M059J (cell line): ENCODE data around the gene MYCL. TPM values are rescaled to one million over a fixed set of nuclear protein-coding genes. Genes with fewer than 3 reads are reported as not detected.

Experiments
- DNase-seq: peaks from one replicate; pipeline ENCODE4 v3.0.0-alpha.2; 2012; ENCODE audit warnings: low read depth
- total RNA-seq: library from RNA; depleted of rRNA; stranded (reverse); fragments of >200 nt; shearing (Covaris generic); gene quantifications from 2 replicates; pipeline ENCODE4 v1.2.3, GENCODE V29; 2014; rRNA removed

Gene MYCL
- total RNA-seq, 1 experiment from 2014 or later = 0.57 TPM

DNA sequence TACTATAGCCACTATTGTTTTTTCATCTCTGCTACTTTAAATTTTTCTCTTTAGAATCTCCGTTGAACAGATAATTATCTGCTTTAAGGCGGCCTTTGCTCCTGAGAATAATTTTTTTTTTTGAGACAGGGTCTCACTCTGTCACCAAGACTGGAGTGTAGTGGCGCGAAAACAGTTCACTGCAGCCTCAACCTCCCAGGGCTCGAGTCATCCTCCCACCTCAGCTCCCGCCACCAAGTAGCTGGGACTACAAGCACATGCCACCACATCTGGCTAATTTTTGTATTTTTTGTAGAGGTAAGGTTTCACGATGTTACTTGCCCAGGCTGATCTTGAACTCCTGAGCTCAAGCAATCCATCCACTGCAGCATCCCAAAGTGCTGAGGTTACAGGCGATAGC lies 47.0 kb downstream of the MYCL start:
- no peak for DNase-seq

DNA sequence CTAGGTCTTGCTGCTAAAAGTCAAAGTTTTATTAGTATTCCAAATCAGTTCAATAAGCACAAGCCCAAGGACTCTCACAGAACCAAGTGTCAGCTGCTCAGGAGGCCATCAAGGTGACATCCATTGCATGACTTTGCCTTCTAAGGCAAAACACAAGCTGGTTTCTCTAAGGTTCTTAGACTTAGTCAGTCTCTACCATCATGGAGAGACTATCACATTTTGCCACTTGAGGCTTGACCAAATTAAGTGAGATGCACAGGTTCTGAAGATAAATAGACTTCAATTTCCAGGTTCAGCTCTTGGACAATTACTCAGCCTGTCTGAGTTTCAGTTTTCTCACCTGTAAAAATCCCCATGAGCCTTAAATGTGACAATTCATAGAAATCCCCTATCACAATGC lies 47.4 kb downstream of the MYCL start:
- DNase-seq = no peak

DNA sequence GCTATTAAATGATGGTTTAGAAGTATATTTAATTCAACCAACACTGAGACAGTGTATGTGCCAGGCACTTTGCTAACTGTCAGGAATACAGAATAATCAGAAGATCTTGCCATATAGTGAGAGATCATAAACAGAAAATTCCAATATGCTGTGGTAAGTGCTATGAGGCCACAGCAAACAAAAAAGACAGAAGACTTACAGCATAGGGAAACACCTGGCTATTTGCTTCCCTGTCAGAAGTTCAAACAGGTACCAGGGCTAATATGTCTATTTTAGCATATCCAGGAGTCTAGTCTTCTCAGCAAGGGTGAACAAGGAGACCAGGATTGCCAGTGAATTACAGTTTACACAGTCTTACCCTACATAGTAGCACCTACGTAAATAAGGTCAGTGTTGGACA lies 48.8 kb downstream of the MYCL start:
- no peak for DNase-seq

DNA sequence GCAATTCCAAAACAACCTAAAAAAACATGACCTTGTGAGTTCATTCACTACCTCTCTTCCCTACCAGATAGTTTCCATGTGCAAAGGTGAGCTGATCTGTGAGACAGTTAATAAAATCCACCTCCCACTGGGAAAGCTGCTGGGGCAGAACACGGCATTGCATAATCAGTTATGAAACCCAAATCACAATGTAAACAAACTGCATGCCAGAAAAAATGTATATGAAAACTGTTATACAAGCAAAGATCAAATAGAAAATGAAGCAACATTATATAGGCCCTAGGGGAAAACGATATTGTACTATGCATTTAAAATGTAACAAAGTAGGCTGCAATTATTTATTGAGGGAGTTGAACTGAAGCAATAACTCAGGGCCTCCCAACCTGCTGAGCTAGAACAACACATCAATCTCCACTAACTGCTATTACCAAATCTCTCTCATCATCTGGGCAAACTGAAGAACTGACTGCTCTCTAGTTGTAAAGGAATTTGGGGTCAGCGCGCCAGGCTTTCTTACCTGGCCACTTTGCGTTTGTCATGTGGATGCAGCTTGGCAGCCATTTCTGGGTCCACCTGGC lies 49.4 kb downstream of the MYCL start:
- DNase-seq = no peak

DNA sequence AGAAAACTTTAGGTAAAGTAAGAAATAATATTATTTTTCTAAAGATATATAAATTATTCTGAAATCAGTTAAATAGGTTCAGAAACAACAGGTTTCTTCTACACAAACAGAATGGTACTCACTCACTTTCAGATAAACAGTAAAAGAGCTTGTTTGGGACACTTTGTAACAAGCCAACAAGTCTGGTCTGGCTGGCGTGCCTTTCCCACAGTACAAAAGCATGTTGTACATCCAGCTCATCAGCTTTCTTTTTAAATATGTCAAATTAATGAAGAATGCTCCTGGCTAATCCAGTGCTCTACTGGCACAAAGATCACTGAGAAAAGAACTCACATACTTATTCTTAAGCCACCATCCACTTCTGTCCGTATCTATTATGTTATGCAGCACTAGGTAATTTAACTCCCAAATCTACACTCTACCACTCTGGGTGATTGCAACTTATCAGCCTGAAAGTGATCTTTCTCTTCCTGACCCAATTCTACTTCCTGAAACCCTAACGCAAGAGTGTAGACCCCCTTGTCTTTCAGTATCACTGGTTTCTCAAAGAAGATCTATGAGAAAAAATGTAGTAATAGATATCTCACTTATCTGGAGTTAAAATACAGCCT lies 51.0 kb downstream of the MYCL start:
- DNase-seq = no peak

DNA sequence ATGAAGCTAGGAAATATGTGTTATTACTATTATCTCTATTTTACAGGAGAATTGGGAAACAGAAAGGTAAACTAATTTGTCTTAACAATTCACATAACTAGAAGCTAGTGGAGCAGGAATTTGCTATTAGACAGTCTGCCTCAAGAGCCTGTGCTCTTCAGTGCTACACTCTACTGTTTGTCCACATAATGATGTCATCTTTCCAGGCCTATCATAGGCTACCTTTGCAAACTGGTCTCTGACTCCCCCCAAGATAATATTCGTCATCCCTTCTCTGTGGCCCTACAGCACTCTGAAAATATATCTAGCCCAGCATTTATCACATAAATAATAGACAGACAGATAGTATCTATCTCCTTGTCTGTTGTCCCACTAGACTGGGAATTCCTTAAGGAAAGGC lies 52.5 kb downstream of the MYCL start:
- DNase-seq = no peak

DNA sequence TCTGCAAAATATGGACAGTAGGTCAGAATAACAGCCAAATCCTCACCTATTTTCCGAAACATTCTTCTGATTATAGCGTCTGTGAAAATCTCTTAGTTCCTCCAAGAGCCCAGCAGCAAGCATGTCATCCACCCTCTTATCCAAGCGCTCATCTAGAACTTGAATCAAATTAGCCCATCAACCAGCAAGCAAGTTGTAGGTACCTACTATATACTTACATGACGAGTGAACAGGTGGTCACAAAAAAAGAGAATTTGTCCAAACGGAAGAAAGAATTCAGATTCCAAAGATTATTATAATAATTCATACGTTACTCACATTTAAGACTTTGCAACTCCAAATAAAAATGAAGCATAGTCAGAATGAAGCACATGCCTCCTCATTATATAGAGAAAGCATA lies 53.8 kb downstream of the MYCL start:
- DNase-seq = no peak

DNA sequence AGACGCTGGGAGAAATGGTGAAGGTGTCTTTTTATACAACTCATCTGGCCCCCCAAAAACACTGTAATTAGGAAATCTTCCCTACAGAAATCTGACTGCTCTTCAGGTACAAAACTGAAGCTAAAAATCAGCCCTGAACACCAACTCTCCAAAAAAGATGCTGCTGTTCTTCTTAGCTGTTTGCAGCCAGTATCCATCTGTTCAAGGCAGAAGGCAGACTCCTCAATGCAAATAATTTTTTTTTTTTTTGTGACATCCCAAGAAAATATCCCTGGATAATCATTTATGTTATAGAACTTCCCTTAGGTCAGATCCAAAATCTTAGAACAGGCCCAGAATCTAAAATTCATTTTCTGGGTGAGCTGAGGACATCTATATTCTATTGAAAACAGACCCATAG lies 54.9 kb downstream of the MYCL start:
- no peak for DNase-seq

DNA sequence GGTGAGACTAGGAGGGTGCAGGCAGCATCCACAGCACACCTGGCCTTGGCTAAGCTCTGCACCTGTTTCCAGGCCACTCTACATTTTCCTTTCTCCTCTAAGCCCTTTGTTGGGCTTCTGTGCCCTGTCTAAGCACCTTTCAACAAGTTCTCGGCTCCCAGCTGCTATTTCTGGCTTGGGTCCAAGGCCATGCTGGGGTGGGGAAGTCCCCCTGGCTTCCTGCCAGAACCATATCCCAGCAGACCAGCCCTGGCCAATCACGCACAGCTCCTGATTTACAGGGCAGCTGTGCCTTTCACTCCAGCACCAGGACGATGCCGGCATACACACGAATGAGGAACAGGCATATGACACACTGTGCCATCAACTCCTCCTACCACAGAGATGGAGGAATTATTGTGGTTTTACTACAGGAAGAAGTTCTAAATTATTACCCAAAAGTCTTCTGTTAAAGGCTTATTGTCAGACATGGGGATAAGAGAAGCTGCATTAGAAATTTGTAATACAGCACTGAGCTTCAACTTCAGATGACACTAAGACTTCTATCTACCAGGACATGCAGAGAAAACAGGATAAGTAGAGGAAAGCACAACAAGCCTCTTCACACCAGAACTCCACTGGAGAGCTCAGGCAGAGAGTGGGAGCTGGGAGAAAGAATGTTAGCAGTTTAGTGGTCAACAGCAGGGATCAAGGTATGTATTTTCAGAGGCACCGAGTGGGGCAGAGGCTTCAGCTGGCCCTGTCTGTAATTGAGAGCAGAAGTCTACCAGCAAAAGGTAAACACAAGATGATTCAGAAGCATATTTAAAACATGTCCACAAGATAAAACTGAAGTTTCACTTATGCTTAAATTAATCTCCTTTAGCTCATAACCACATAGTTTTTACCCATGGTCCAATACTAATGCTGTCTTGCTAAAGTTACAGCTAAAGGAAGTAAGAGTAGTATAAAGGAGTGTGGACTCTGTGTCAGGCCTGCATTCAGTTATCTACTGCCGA lies 55.8 kb downstream of the MYCL start:
- DNase-seq = peak; percentile 40

Other genes with a start within 250 kb of the MYCL start
- gene NT5C1A, start 229.8 kb downstream of the MYCL start, total RNA-seq = not detected in 2 replicates
- gene HPCAL4, start 210.5 kb downstream of the MYCL start, total RNA-seq = 1.0 and 1.1 TPM in 2 replicates
- gene PPIE, start 163.0 kb downstream of the MYCL start, total RNA-seq = 51.9 and 68.4 TPM in 2 replicates
- 0.30 and 0.57 TPM in 2 replicates for gene OXCT2, start 130.6 kb downstream of the MYCL start, total RNA-seq
- 0.12 and 0.15 TPM in 2 replicates for gene BMP8B, start 113.1 kb downstream of the MYCL start, total RNA-seq
- 15.2 and 26.3 TPM in 2 replicates for gene TRIT1, start 18.4 kb downstream of the MYCL start, total RNA-seq
- 1.2 and 2.3 TPM in 2 replicates for gene MFSD2A, start 53.2 kb upstream of the MYCL start, total RNA-seq
- gene CAP1, start 138.8 kb upstream of the MYCL start, total RNA-seq = 371 and 481 TPM in 2 replicates
- gene PPT1, start 195.3 kb upstream of the MYCL start, total RNA-seq = 112 TPM in 2 replicates